ENCODE data around the gene NLGN1. TPM values are rescaled to one million over a fixed set of nuclear protein-coding genes. Genes with fewer than 3 reads are reported as not detected.

NLGN1 gene
- total RNA-seq, 1 experiment from 2014 or later: not detected

- H3K27ac ChIP-seq (ENCODE audit: low read depth, low read length): no peak overlapping the region
- no peak overlapping the region for H3K4me3 ChIP-seq (replicated peaks in 1 of 2; ENCODE audit: low read depth in 1 of 2, low read length in 2 of 2)
- POLR2A ChIA-PET: no interaction called here
- no peak overlapping the region for H2AFZ ChIP-seq (ENCODE audit: low read depth, low read length, poor library complexity, severe bottlenecking)
- H3K79me2 ChIP-seq (ENCODE audit: insufficient read depth, low read length): no peaks in the 10 kb centered on the region
- no peaks in the 10 kb centered on the region for H4K20me1 ChIP-seq (ENCODE audit: insufficient read depth)
- BruUV-seq (replicated peaks): no TSS peak
- RAD21 ChIA-PET (ENCODE audit: low non-redundant PET in 1 of 2, low total read pairs in 2 of 2, uncharacterized antibody in 2 of 2, unreplicated experiment in 2 of 2): no interaction called here
- H3K36me3 ChIP-seq (ENCODE audit: control insufficient read depth in 1 of 2, insufficient read depth in 2 of 2, low read length in 2 of 2): no peaks in the 10 kb centered on the region
- no peaks in the 10 kb centered on the region for H3K4me1 ChIP-seq (ENCODE audit: control insufficient read depth in 1 of 2, insufficient read depth in 2 of 2, low read length in 2 of 2)
- no peaks in the 10 kb centered on the region for H3K27me3 ChIP-seq (ENCODE audit: insufficient read depth, low read length)
- H3K9me3 ChIP-seq (ENCODE audit: control insufficient read depth in 1 of 2, insufficient read depth in 1 of 2, low read depth in 1 of 2, low read length in 2 of 2): no peaks in the 10 kb centered on the region
- ATAC-seq (no peak), DNase-seq (ENCODE audit: low read depth, low spot score) (no peak)
- no peak overlapping the region for H3K4me2 ChIP-seq (ENCODE audit: low read length)
- intact Hi-C loops (cut with micrococcal nuclease): no loop called here
- TF ChIP-seq ELF1 (IDR thresholded peaks at IDR 0.05; ENCODE audit: borderline replicate concordance, low read depth) (no peak), POLR2A (IDR thresholded peaks at IDR 0.05; ENCODE audit: borderline replicate concordance, extremely low read depth, insufficient read depth, insufficient read length) (no peak), SRF (IDR thresholded peaks at IDR 0.05; ENCODE audit: low read depth) (no peak), SP1 (IDR thresholded peaks at IDR 0.05; ENCODE audit: low read depth) (no peak), EGR1 (IDR thresholded peaks at IDR 0.05; ENCODE audit: low read depth) (no peak)
- CTCF ChIA-PET: no interaction called here
- H3K9me2 ChIP-seq (ENCODE audit: insufficient read depth): no peaks in the 10 kb centered on the region
- no peak overlapping the region for H3K9ac ChIP-seq (ENCODE audit: low read length)
Observed at GRCh38 chr3:173893835-173894234, 496.3 kb downstream of the NLGN1 start.

DNA sequence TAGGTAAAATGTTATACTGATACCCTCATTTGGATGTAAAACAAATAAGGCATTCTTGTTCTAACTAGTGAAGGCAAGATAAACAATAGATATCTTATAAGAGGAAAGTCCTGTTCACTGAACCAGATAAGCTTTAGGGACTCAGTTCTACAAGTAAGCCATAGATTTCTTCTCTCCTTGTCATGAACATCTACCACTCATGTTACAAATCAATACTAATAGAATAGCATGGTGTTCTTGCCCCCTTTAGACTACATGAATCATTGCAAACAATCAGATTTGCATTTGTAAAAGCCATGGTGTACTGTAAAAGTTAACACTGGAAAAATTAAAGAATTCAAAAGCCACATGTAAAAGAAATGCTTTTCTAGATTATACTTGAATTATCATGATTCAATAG is 500.1 kb downstream of the NLGN1 start:
- H3K27ac ChIP-seq (ENCODE audit: low read depth, low read length): no peak overlapping the region
- CTCF ChIA-PET: no interaction called here
- ATAC-seq (no peak), DNase-seq (ENCODE audit: low read depth, low spot score) (no peak)
- no peak overlapping the region for H3K4me3 ChIP-seq (replicated peaks in 1 of 2; ENCODE audit: low read depth in 1 of 2, low read length in 2 of 2)
- POLR2A ChIA-PET: no interaction called here
- H3K9me2 ChIP-seq (ENCODE audit: insufficient read depth): no peaks in the 10 kb centered on the region
- H3K9me3 ChIP-seq (ENCODE audit: control insufficient read depth in 1 of 2, insufficient read depth in 1 of 2, low read depth in 1 of 2, low read length in 2 of 2): no peaks in the 10 kb centered on the region
- H2AFZ ChIP-seq (ENCODE audit: low read depth, low read length, poor library complexity, severe bottlenecking): no peak overlapping the region
- H3K9ac ChIP-seq (ENCODE audit: low read length): no peak overlapping the region
- no peak overlapping the region for H3K4me2 ChIP-seq (ENCODE audit: low read length)
- RAD21 ChIA-PET (ENCODE audit: low non-redundant PET in 1 of 2, low total read pairs in 2 of 2, uncharacterized antibody in 2 of 2, unreplicated experiment in 2 of 2): no interaction called here
- no peaks in the 10 kb centered on the region for H3K79me2 ChIP-seq (ENCODE audit: insufficient read depth, low read length)
- intact Hi-C loops (cut with micrococcal nuclease): no loop called here
- H3K4me1 ChIP-seq (ENCODE audit: control insufficient read depth in 1 of 2, insufficient read depth in 2 of 2, low read length in 2 of 2): no peaks in the 10 kb centered on the region
- H4K20me1 ChIP-seq (ENCODE audit: insufficient read depth): no peaks in the 10 kb centered on the region
- H3K36me3 ChIP-seq (ENCODE audit: control insufficient read depth in 1 of 2, insufficient read depth in 2 of 2, low read length in 2 of 2): no peaks in the 10 kb centered on the region
- BruUV-seq (replicated peaks): no TSS peak
- no peaks in the 10 kb centered on the region for H3K27me3 ChIP-seq (ENCODE audit: insufficient read depth, low read length)
- no peak for TF ChIP-seq RAD21 (IDR thresholded peaks at IDR 0.05; ENCODE audit: low read depth)
- no peak for TF ChIP-seq REST (IDR thresholded peaks at IDR 0.05; ENCODE audit: low read depth)
- no peak for TF ChIP-seq SIN3A (IDR thresholded peaks at IDR 0.05; ENCODE audit: low read depth)
- TF ChIP-seq JUND (IDR thresholded peaks at IDR 0.05): no peak
- TF ChIP-seq CEBPB (IDR thresholded peaks at IDR 0.05; ENCODE audit: low read depth): no peak
- no peak for TF ChIP-seq FOSL1 (IDR thresholded peaks at IDR 0.05; ENCODE audit: low read depth)
- TF ChIP-seq ELF1 (IDR thresholded peaks at IDR 0.05; ENCODE audit: borderline replicate concordance, low read depth): no peak
- TF ChIP-seq TCF7L2 (IDR thresholded peaks at IDR 0.05; ENCODE audit: borderline replicate concordance, extremely low read depth, insufficient read depth, insufficient read length): no peak
- no peak for TF ChIP-seq EZH2 (IDR thresholded peaks at IDR 0.05)
- no peak for TF ChIP-seq YY1 (IDR thresholded peaks at IDR 0.05; ENCODE audit: extremely low read depth, insufficient replicate concordance, low read depth, low read length)
- TF ChIP-seq SRF (IDR thresholded peaks at IDR 0.05; ENCODE audit: low read depth): no peak
- no peak for TF ChIP-seq CTCF (IDR thresholded peaks at IDR 0.05 in 2 of 3, conservative IDR thresholded peaks at IDR 0.05 in 1 of 3; ENCODE audit: borderline replicate concordance in 1 of 3, insufficient read depth in 1 of 3, low read depth in 2 of 3, low read length in 2 of 3)
- no peak for TF ChIP-seq EGR1 (IDR thresholded peaks at IDR 0.05; ENCODE audit: low read depth)
